Measurements from ENCODE around the gene CYBC1. TPM values are rescaled to one million over a fixed set of nuclear protein-coding genes. Genes with fewer than 3 reads are reported as not detected.

CYBC1 gene
- total and polyA plus RNA-seq, 2 of the 8 experiments (the other 6 are each of a cell fraction or from before 2014, with no cell fraction given) = 74.6 to 81.4 TPM

GRCh38 chr17:82475458-82475857 is 24.9 kb upstream of the CYBC1 start:
- Histone ChIP-seq H2BK20ac (ENCODE audit: low read length) (no peak overlapping the region), H2AFZ (ENCODE audit: low read length) (no peak overlapping the region), H3K9me3 (ENCODE audit: insufficient read depth in 2 of 2, low read depth in 1 of 2, low read length in 1 of 2) (no peaks in the 10 kb centered on the region), H3K4me1 (replicated peaks in 1 of 4; ENCODE audit: control insufficient read depth in 3 of 4, insufficient read depth in 4 of 4, low read length in 3 of 4) (no peaks in the 10 kb centered on the region), H3K36me3 (ENCODE audit: control insufficient read depth in 2 of 4, insufficient read depth in 4 of 4, low read length in 3 of 4) (peaks cover 8 to 38% (median 21%) of the 10 kb centered on the region in 4 experiments; a peak in 6 of 8 replicates), H3K79me1 (ENCODE audit: low read depth, low read length) (no peaks in the 10 kb centered on the region), H3K9ac (replicated peaks in 1 of 4; ENCODE audit: extremely low read depth in 1 of 4, low read depth in 3 of 4, low read length in 3 of 4) (no peak overlapping the region), H2BK15ac (ENCODE audit: low read length) (no peak overlapping the region), H3K4me2 (ENCODE audit: insufficient read depth in 1 of 2, low read depth in 2 of 2, low read length in 2 of 2) (no peak overlapping the region), H3K4me3 (ENCODE audit: extremely low read depth in 1 of 4, insufficient read depth in 2 of 4, low read depth in 3 of 4, low read length in 4 of 4) (no peak overlapping the region), H3K79me2 (ENCODE audit: control insufficient read depth in 1 of 2, insufficient read depth in 2 of 2, low read length in 2 of 2) (no peaks in the 10 kb centered on the region), H3K56ac (replicated peaks; ENCODE audit: insufficient read length, low read depth, low read length) (no peak overlapping the region), H4K8ac (ENCODE audit: extremely low read depth, insufficient read depth, low read length) (no peak overlapping the region), H2BK120ac (replicated peaks; ENCODE audit: low read depth, low read length) (no peak overlapping the region), H3K23me2 (ENCODE audit: low read depth, low read length) (no peaks in the 10 kb centered on the region), H3K27me3 (replicated peaks in 1 of 4; ENCODE audit: control insufficient read depth in 3 of 4, extremely low read depth in 1 of 4, insufficient read depth in 3 of 4, low read length in 3 of 4) (no peaks in the 10 kb centered on the region), H3K4ac (replicated peaks; ENCODE audit: insufficient read length, low read depth, low read length) (no peak overlapping the region), H2AK5ac (ENCODE audit: low read depth, low read length) (no peak overlapping the region), H3K14ac (ENCODE audit: insufficient read length) (no peak overlapping the region), H3K27ac (ENCODE audit: low read depth, low read length) (no peak overlapping the region), H3K18ac (ENCODE audit: extremely low read depth, low read length) (no peak overlapping the region), H3K23ac (ENCODE audit: insufficient read length) (no peak overlapping the region), H4K20me1 (replicated peaks in 1 of 2; ENCODE audit: control insufficient read depth in 1 of 2, insufficient read depth in 2 of 2, low read length in 2 of 2) (peaks cover 1% of the 10 kb centered on the region in 2 experiments), H2BK12ac (ENCODE audit: low read depth, low read length) (no peak overlapping the region), H4K5ac (ENCODE audit: insufficient read length, low read depth, low read length) (no peak overlapping the region), H2BK5ac (ENCODE audit: low read depth, low read length) (no peak overlapping the region), H4K91ac (replicated peaks; ENCODE audit: insufficient read length, low read length) (no peak overlapping the region)
- 92% methylated on average over 8 of the region's 8 CpGs; no CpG with 5 or more reads in 1 of the 2 experiments for WGBS, 2 experiments (ENCODE audit: extremely low coverage in 1 of 2, insufficient coverage in 1 of 2, insufficient read length in 1 of 2, insufficient replicate concordance in 2 of 2, low coverage in 1 of 2, low lambda C conversion rate in 2 of 2, missing lambda C conversion rate in 1 of 2)
- ChIA-PET POLR2A (ENCODE audit: partially characterized antibody) (no interaction called here), CTCF (ENCODE audit: partially characterized antibody) (interaction anchor here (0.6 to 3.0 kb wide), 4 partner anchors 17 to 124 kb away, joined by 3 to 8 read pairs (median 3); no protein-coding TSS in a partner anchor)
- no peak for FAIRE-seq
- DNase-seq (ENCODE audit: low read depth in 1 of 2, low spot score in 2 of 2) = no peak
- TF ChIP-seq POLR2A (IDR thresholded peaks at IDR 0.05; ENCODE audit: control extremely low read depth in 1 of 2, low read depth in 2 of 2, low read length in 2 of 2) (no peak), POU5F1 (IDR thresholded peaks at IDR 0.05; ENCODE audit: low read depth, low read length) (no peak), BCL11A (IDR thresholded peaks at IDR 0.05; ENCODE audit: low read depth in 2 of 2, low read length in 2 of 2) (no peak), E2F6 (IDR thresholded peaks at IDR 0.05) (no peak)

All from H1 (cell line).